Measurements from ENCODE around the gene RAB7B. TPM values are rescaled to one million over a fixed set of nuclear protein-coding genes. Genes with fewer than 3 reads are reported as not detected.

The RAB7B gene
- total RNA-seq, 4 donors from 2014 or later = 3.2 to 62.0 (median 16.6) TPM

GRCh38 chr1:205976036-205976435, 27.2 kb downstream of the RAB7B start:
- DNase-seq (ENCODE audit: low spot score) = peak; percentile 14
- ATAC-seq (ENCODE audit: low FRiP score) = no peak
- no peak for TF ChIP-seq CTCF (IDR thresholded peaks at IDR 0.05)

GRCh38 chr1:205975387-205975998, 27.7 kb downstream of the RAB7B start:
- DNase-seq (ENCODE audit: low spot score) (no peak), ATAC-seq (ENCODE audit: low FRiP score) (no peak)
- TF ChIP-seq CTCF (IDR thresholded peaks at IDR 0.05) = no peak

- no peak for ATAC-seq (ENCODE audit: low FRiP score)
- no peak for TF ChIP-seq CTCF (IDR thresholded peaks at IDR 0.05)
- DNase-seq (ENCODE audit: low spot score) = peak; percentile 17
Observed at GRCh38 chr1:205974712-205975111, 28.5 kb downstream of the RAB7B start.

GRCh38 chr1:205973377-205974232, 29.6 kb downstream of the RAB7B start:
- ATAC-seq (ENCODE audit: low FRiP score) = no peak
- no peak for DNase-seq (ENCODE audit: low spot score)
- no peak for TF ChIP-seq CTCF (IDR thresholded peaks at IDR 0.05)

- DNase-seq (ENCODE audit: low spot score) (no peak), ATAC-seq (ENCODE audit: low FRiP score) (no peak)
- no peak for TF ChIP-seq CTCF (IDR thresholded peaks at IDR 0.05)
Observed at GRCh38 chr1:205972491-205973168, 30.6 kb downstream of the RAB7B start.

- no peak for TF ChIP-seq CTCF (IDR thresholded peaks at IDR 0.05)
- DNase-seq (ENCODE audit: low spot score) (no peak), ATAC-seq (ENCODE audit: low FRiP score) (no peak)
Observed at GRCh38 chr1:205972081-205972480, 31.1 kb downstream of the RAB7B start.
